HEK293 (cell line): ENCODE measurements around the gene SPHK1.

Experiments used
- CTCF ChIA-PET: fragments of 350-600 bp; formaldehyde crosslinking; extraction: SDS; loops from one replicate; lab custom pipeline; 2021; ENCODE audit warnings: antibody characterized with exemption; lab: Yijun Ruan, JAX
- POLR2A ChIA-PET: fragments of 300-600 bp; formaldehyde crosslinking; extraction: SDS; loops from one replicate; lab custom pipeline; 2020; ENCODE audit warnings: antibody characterized with exemption, inconsistent platforms; lab: Yijun Ruan, JAX
- H3K27ac ChIP-seq: fragments of 200-500 bp; sonication (Bioruptor generic); 2 replicates; pipeline ENCODE4 v1.5.1; 2014; ENCODE audit warnings: low read depth, low read length, control low read depth, inconsistent platforms; ENCODE audit errors: extremely low read depth
- H3K36me3 ChIP-seq, 2 experiments: fragments of 200-500 bp in 1 of 2; sonication (Bioruptor generic) in 1 of 2; 1 replicate in 1 of 2; 2 replicates in 1 of 2; pipeline ENCODE4 v1.5.1; 2014 to 2017; ENCODE audit warnings: inconsistent platforms in 2 of 2, low read length in 2 of 2; ENCODE audit not compliant: control insufficient read depth in 2 of 2, insufficient read depth in 1 of 2
- H3K4me1 ChIP-seq: fragments of 200-500 bp; sonication (Bioruptor generic); 2 replicates; pipeline ENCODE4 v1.5.1; 2014; ENCODE audit warnings: mild to moderate bottlenecking, low read length, inconsistent platforms; ENCODE audit not compliant: control insufficient read depth, insufficient read depth
- H3K4me3 ChIP-seq: 2 replicates; pipeline ENCODE4 v1.5.1; 2011; ENCODE audit warnings: low read depth, mild to moderate bottlenecking, control low read depth, low read length, moderate library complexity
- H3K9me3 ChIP-seq: fragments of 200-500 bp; sonication (Bioruptor generic); 2 replicates; pipeline ENCODE4 v1.5.1; 2014; ENCODE audit warnings: low read depth, low read length, inconsistent platforms; ENCODE audit not compliant: control insufficient read depth, insufficient read depth
- KLF10 ChIP-seq: fragments of 450-650 bp; IDR thresholded peaks from 2 replicates; pipeline ENCODE4 v1.5.1; 2018; ENCODE audit warnings: missing biosample characterization, mild to moderate bottlenecking, missing genetic modification characterization
- KLF9 ChIP-seq: fragments of 450-650 bp; formaldehyde crosslinking; IDR thresholded peaks from 2 replicates; pipeline ENCODE4 v1.5.1; 2016; ENCODE audit warnings: missing biosample characterization, missing genetic modification characterization, low read depth
- MEIS1 ChIP-seq: sonication (generic); formaldehyde crosslinking; IDR thresholded peaks from 2 replicates; pipeline ENCODE4 v1.8.1; 2022; ENCODE audit warnings: missing genetic modification reagents, mild to moderate bottlenecking, borderline replicate concordance
- MYNN ChIP-seq: fragments of 450-650 bp; formaldehyde crosslinking; IDR thresholded peaks from 2 replicates; pipeline ENCODE4 v1.5.1; 2016; ENCODE audit warnings: missing biosample characterization, missing genetic modification characterization, borderline replicate concordance
- OSR2 ChIP-seq: fragments of 450-650 bp; formaldehyde crosslinking; IDR thresholded peaks from 2 replicates; pipeline ENCODE4 v1.5.1; 2016; ENCODE audit warnings: missing biosample characterization, missing genetic modification characterization
- PATZ1 ChIP-seq: fragments of 450-650 bp; formaldehyde crosslinking; IDR thresholded peaks from 2 replicates; pipeline ENCODE4 v1.5.1; 2016; ENCODE audit warnings: missing biosample characterization, missing genetic modification characterization
- ZFP37 ChIP-seq: fragments of 450-650 bp; formaldehyde crosslinking; IDR thresholded peaks from 2 replicates; pipeline ENCODE4 v1.5.1; 2016; ENCODE audit warnings: missing biosample characterization, missing genetic modification characterization
- ZFP41 ChIP-seq: fragments of 450-650 bp; formaldehyde crosslinking; IDR thresholded peaks from 2 replicates; pipeline ENCODE4 v1.5.1; 2016; ENCODE audit warnings: missing biosample characterization, missing genetic modification characterization, borderline replicate concordance
- ZIC2 ChIP-seq: fragments of 450-650 bp; formaldehyde crosslinking; IDR thresholded peaks from 2 replicates; pipeline ENCODE4 v1.5.1; 2016; ENCODE audit warnings: missing biosample characterization, missing genetic modification characterization
- ZNF10 ChIP-seq: fragments of 450-650 bp; formaldehyde crosslinking; IDR thresholded peaks from 2 replicates; pipeline ENCODE4 v1.5.1; 2017; ENCODE audit warnings: missing biosample characterization, missing genetic modification characterization
- ZNF18 ChIP-seq: fragments of 450-650 bp; formaldehyde crosslinking; IDR thresholded peaks from 2 replicates; pipeline ENCODE4 v1.5.1; 2016; ENCODE audit warnings: missing biosample characterization, missing genetic modification characterization
- ZNF292 ChIP-seq: fragments of 450-650 bp; formaldehyde crosslinking; IDR thresholded peaks from 2 replicates; pipeline ENCODE4 v1.5.1; 2016; ENCODE audit warnings: low read depth, missing biosample characterization, missing genetic modification characterization, borderline replicate concordance
- ZNF350 ChIP-seq: fragments of 450-650 bp; formaldehyde crosslinking; IDR thresholded peaks from 2 replicates; pipeline ENCODE4 v1.5.0; 2017; ENCODE audit warnings: missing biosample characterization, mild to moderate bottlenecking, missing genetic modification characterization
- ZNF426 ChIP-seq: fragments of 450-650 bp; formaldehyde crosslinking; IDR thresholded peaks from 2 replicates; pipeline ENCODE4 v1.5.1; 2017; ENCODE audit warnings: missing biosample characterization, missing genetic modification characterization, mild to moderate bottlenecking, inconsistent platforms, moderate library complexity
- ZNF585B ChIP-seq: fragments of 450-650 bp; formaldehyde crosslinking; IDR thresholded peaks from 2 replicates; pipeline ENCODE4 v1.5.1; 2016; ENCODE audit warnings: missing biosample characterization, missing genetic modification characterization
- ZNF701 ChIP-seq: fragments of 450-650 bp; formaldehyde crosslinking; IDR thresholded peaks from 2 replicates; pipeline ENCODE4 v1.5.1; 2016; ENCODE audit warnings: missing biosample characterization, missing genetic modification characterization
- ZNF707 ChIP-seq: fragments of 450-650 bp; formaldehyde crosslinking; IDR thresholded peaks from 2 replicates; pipeline ENCODE4 v1.5.1; 2016; ENCODE audit warnings: missing biosample characterization, missing genetic modification characterization
- ZSCAN18 ChIP-seq: fragments of 450-650 bp; formaldehyde crosslinking; IDR thresholded peaks from 2 replicates; pipeline ENCODE4 v1.5.1; 2016; ENCODE audit warnings: missing biosample characterization, missing genetic modification characterization
- TF ChIP-seq, protein P1 (sequence below): fragments of 450-650 bp; formaldehyde crosslinking; IDR thresholded peaks from 2 replicates; pipeline ENCODE4 v1.5.1; 2016; ENCODE audit warnings: missing biosample characterization, missing genetic modification characterization
- TF ChIP-seq, protein P2 (sequence below): fragments of 450-650 bp; formaldehyde crosslinking; IDR thresholded peaks from 2 replicates; pipeline ENCODE4 v1.5.1; 2016; ENCODE audit warnings: missing biosample characterization, missing genetic modification characterization
- TF ChIP-seq, protein P3 (sequence below): fragments of 450-650 bp; formaldehyde crosslinking; IDR thresholded peaks from 2 replicates; pipeline ENCODE4 v1.5.1; 2016; ENCODE audit warnings: missing biosample characterization, missing genetic modification characterization
- TF ChIP-seq, protein P4 (sequence below): fragments of 450-650 bp; formaldehyde crosslinking; IDR thresholded peaks from 2 replicates; pipeline ENCODE4 v1.5.1; 2017; ENCODE audit warnings: missing biosample characterization, missing genetic modification characterization

SPHK1 gene

DNA sequence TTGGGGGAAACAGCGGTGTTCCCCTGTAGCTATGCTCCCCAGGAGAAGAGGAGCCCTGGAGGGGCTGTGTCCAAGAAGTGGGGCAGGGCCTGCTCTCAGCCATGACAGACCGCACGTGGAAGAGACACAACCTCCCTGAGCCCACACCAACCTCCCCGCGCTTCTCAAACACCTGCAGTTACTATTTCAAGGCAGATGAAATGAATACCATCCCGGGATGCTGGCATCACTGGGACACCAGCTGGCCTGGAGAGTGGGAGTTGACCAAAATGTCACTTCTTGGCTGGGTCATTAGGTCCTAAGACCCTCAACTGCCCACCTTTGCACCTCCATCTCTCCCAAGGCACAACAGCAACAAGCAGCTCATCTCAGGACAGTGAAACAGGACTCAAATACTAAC, 32.0 kb downstream of the SPHK1 start (continued):
- TF ChIP-seq, protein P1, sequence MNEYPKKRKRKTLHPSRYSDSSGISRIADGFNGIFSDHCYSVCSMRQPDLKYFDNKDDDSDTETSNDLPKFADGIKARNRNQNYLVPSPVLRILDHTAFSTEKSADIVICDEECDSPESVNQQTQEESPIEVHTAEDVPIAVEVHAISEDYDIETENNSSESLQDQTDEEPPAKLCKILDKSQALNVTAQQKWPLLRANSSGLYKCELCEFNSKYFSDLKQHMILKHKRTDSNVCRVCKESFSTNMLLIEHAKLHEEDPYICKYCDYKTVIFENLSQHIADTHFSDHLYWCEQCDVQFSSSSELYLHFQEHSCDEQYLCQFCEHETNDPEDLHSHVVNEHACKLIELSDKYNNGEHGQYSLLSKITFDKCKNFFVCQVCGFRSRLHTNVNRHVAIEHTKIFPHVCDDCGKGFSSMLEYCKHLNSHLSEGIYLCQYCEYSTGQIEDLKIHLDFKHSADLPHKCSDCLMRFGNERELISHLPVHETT (tag by site-specific recombination): no peak
- TF ChIP-seq OSR2 (tag by site-specific recombination): no peak
- TF ChIP-seq ZNF18 (tag by site-specific recombination): no peak
- TF ChIP-seq ZNF707 (tag by site-specific recombination): no peak
- no peak for TF ChIP-seq KLF9 (tag by site-specific recombination)
- TF ChIP-seq, protein P2, sequence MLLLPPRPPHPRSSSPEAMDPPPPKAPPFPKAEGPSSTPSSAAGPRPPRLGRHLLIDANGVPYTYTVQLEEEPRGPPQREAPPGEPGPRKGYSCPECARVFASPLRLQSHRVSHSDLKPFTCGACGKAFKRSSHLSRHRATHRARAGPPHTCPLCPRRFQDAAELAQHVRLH (tag by site-specific recombination): no peak
- no peak for TF ChIP-seq MYNN (tag by site-specific recombination)

DNA sequence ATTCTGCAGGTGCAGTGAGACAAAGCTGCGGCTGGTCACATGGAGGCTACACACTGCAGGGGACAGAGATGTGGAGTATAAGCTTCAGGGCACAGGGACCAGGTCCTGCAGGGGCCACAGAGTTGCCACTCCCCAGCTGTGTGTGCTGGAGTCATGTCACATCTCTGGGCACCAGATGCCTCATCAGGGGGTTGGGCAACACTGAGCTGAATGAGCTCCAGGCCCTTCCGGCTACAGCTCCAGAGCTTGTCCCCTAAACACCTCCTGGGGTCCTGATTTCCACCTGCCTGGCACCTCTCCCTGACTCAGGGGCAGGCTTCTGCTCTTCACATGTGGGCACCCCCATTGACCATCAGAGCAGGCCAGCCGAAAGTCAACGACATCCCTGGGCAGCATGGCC, 32.5 kb downstream of the SPHK1 start:
- Histone ChIP-seq H3K4me1 (peaks cover 27% of the 10 kb centered on the region), H3K27ac (no peak overlapping the region), H3K9me3 (no peaks in the 10 kb centered on the region), H3K4me3 (no peak overlapping the region)
- POLR2A ChIA-PET: interaction anchor here (1.0 to 1.3 kb wide), 2 partner anchors 35 to 637 kb away, joined by 3 read pairs; no protein-coding TSS in a partner anchor
- TF ChIP-seq MEIS1: no peak
- TF ChIP-seq PATZ1 (tag by site-specific recombination): no peak
- peak; percentile 70 for TF ChIP-seq ZIC2 (tag by site-specific recombination)
- no peak for TF ChIP-seq ZFP41 (tag by site-specific recombination)
- no peak for TF ChIP-seq ZFP37 (tag by site-specific recombination)
- no peak for TF ChIP-seq ZNF426 (tag by site-specific recombination)
- no peak for TF ChIP-seq ZNF10 (tag by site-specific recombination)
- TF ChIP-seq, all 188 proteins: peak for 1
- CTCF ChIA-PET: interaction anchor here (0.5 to 2.2 kb wide), 14 partner anchors 8 to 690 kb away, joined by 3 to 19 read pairs (median 3); no protein-coding TSS in a partner anchor
- H3K36me3 ChIP-seq: peaks cover 3 to 26% of the 10 kb centered on the region in 2 experiments

GRCh38 chr17:76417499-76418143, 33.2 kb downstream of the SPHK1 start:
- Histone ChIP-seq H3K4me1 (peaks cover 27% of the 10 kb centered on the region), H3K9me3 (no peaks in the 10 kb centered on the region), H3K4me3 (no peak overlapping the region), H3K36me3 (peaks cover 3 to 27% of the 10 kb centered on the region in 2 experiments), H3K27ac (0 out of 2 replicates have a peak overlapping the region, but pooled peaks have one; percentile 20)
- ChIA-PET POLR2A (interaction anchor here (1.0 to 1.3 kb wide), 2 partner anchors 35 to 638 kb away, joined by 3 read pairs; no protein-coding TSS in a partner anchor), CTCF (interaction anchor here (0.6 to 2.2 kb wide), 14 partner anchors 9 to 501 kb away, joined by 3 to 19 read pairs (median 4); partner anchors contain the start of gene AANAT)
- TF ChIP-seq, protein P3, sequence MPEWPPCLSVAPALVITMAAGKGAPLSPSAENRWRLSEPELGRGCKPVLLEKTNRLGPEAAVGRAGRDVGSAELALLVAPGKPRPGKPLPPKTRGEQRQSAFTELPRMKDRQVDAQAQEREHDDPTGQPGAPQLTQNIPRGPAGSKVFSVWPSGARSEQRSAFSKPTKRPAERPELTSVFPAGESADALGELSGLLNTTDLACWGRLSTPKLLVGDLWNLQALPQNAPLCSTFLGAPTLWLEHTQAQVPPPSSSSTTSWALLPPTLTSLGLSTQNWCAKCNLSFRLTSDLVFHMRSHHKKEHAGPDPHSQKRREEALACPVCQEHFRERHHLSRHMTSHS: no peak
- TF ChIP-seq KLF10 (tag by site-specific recombination) (peak; percentile 59), ZNF292 (tag by site-specific recombination) (no peak), ZNF350 (tag by site-specific recombination) (no peak), ZNF585B (tag by site-specific recombination) (peak; percentile 54; the same call in 1 of the 2 replicates), ZSCAN18 (no peak), ZFP41 (tag by site-specific recombination) (no peak), ZNF701 (tag by site-specific recombination) (no peak)
- TF ChIP-seq, protein P4, sequence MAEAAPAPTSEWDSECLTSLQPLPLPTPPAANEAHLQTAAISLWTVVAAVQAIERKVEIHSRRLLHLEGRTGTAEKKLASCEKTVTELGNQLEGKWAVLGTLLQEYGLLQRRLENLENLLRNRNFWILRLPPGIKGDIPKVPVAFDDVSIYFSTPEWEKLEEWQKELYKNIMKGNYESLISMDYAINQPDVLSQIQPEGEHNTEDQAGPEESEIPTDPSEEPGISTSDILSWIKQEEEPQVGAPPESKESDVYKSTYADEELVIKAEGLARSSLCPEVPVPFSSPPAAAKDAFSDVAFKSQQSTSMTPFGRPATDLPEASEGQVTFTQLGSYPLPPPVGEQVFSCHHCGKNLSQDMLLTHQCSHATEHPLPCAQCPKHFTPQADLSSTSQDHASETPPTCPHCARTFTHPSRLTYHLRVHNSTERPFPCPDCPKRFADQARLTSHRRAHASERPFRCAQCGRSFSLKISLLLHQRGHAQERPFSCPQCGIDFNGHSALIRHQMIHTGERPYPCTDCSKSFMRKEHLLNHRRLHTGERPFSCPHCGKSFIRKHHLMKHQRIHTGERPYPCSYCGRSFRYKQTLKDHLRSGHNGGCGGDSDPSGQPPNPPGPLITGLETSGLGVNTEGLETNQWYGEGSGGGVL (tag by site-specific recombination): peak; percentile 23; the same call in 1 of the 2 replicates
